ENCODE measurements around the gene FBXO10.

DNA sequence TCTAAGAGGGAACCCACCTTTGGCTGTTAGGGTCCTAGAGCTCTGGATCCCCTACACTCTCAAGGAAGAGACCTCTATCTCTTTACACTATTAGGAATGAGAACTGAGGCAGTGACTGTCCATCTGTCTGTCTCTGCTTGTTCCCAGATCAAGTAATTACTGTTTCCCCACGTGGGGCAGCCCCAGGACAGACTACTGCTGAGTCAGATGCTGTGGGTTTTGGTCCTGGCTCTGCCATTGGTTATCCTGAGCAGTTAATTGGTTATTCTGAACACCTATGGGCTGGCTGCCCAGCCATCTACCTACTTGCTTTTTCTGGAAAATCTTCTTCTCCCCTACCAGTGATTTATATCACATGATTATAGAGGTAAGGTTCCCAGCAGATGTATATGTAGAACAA lies 33.3 kb downstream of the FBXO10 start:
- TF ChIP-seq CTCF (IDR thresholded peaks at IDR 0.05): no peak
- no peak for TF ChIP-seq POLR2A (IDR thresholded peaks at IDR 0.05)

Data from breast epithelium (tissue), 3 donors.